Keratinocyte (primary cell): ENCODE measurements around the gene XPNPEP2. TPM values are rescaled to one million over a fixed set of nuclear protein-coding genes. Genes with fewer than 3 reads are reported as not detected.

Source experiments
- DNase-seq: peaks from one replicate; pipeline ENCODE4 v3.0.0-alpha.2; 2011; ENCODE audit warnings: low read depth, missing footprints, low spot score
- FAIRE-seq: peaks from 2 replicates; lab custom pipeline; 2011; peaks lifted over from hg19 to GRCh38; lab: Jason Lieb, UNC
- H2AFZ ChIP-seq: 2 replicates; pipeline ENCODE4 v1.6.0; 2012; ENCODE audit warnings: low read length, control low read depth, inconsistent platforms; ENCODE audit not compliant: control insufficient read depth
- H3K27ac ChIP-seq: 2 replicates; pipeline ENCODE4 v1.5.1; 2011; ENCODE audit warnings: low read length; ENCODE audit not compliant: control insufficient read depth, insufficient read depth
- H3K27me3 ChIP-seq: 3 replicates; pipeline ENCODE4 v1.6.0; 2011; ENCODE audit warnings: low read length; ENCODE audit not compliant: control insufficient read depth, insufficient read depth; ENCODE audit errors: extremely low read depth
- H3K36me3 ChIP-seq, 2 experiments: 2 replicates in 1 of 2; 3 replicates in 1 of 2; pipeline ENCODE4 v1.5.1; 2011; ENCODE audit warnings: low read length in 2 of 2, mild to moderate bottlenecking in 1 of 2; ENCODE audit not compliant: control insufficient read depth in 2 of 2, insufficient read depth in 2 of 2; ENCODE audit errors: extremely low read depth in 1 of 2
- H3K4me1 ChIP-seq: 3 replicates; pipeline ENCODE4 v1.5.1; 2011; ENCODE audit warnings: low read length; ENCODE audit not compliant: control insufficient read depth, insufficient read depth; ENCODE audit errors: extremely low read depth
- H3K4me2 ChIP-seq: 3 replicates; pipeline ENCODE4 v1.6.0; 2011; ENCODE audit warnings: low read depth, low read length; ENCODE audit not compliant: control insufficient read depth, insufficient read depth; ENCODE audit errors: extremely low read depth
- H3K4me3 ChIP-seq, 3 experiments: fragments of 200-600 bp in 1 of 3; sonication (generic) in 1 of 3; 2 replicates in 2 of 3; 3 replicates in 1 of 3; pipeline ENCODE4 v1.5.1; 2011 to 2016; ENCODE audit warnings: low read length in 3 of 3, mild to moderate bottlenecking in 3 of 3, control low read depth in 2 of 3, inconsistent platforms in 1 of 3, low read depth in 1 of 3, mixed read lengths in 1 of 3, mixed run types in 1 of 3, moderate library complexity in 1 of 3; ENCODE audit not compliant: control insufficient read depth in 2 of 3, insufficient read depth in 2 of 3; ENCODE audit errors: extremely low read depth in 1 of 3
- H3K79me2 ChIP-seq: 2 replicates; pipeline ENCODE4 v1.6.0; 2012; ENCODE audit warnings: low read length; ENCODE audit not compliant: control insufficient read depth, insufficient read depth
- H3K9ac ChIP-seq: 3 replicates; pipeline ENCODE4 v1.6.0; 2011; ENCODE audit warnings: low read length; ENCODE audit not compliant: control insufficient read depth, insufficient read depth; ENCODE audit errors: extremely low read depth
- H3K9me1 ChIP-seq: 3 replicates; pipeline ENCODE4 v1.6.0; 2011; ENCODE audit warnings: low read length; ENCODE audit not compliant: control insufficient read depth, insufficient read depth; ENCODE audit errors: extremely low read depth
- H3K9me3 ChIP-seq: 2 replicates; pipeline ENCODE4 v1.5.1; 2012; ENCODE audit warnings: low read depth, low read length; ENCODE audit not compliant: control insufficient read depth
- H4K20me1 ChIP-seq: 3 replicates; pipeline ENCODE4 v1.6.0; 2011; ENCODE audit warnings: low read length; ENCODE audit not compliant: control insufficient read depth, insufficient read depth; ENCODE audit errors: extremely low read depth
- EZH2 ChIP-seq: IDR thresholded peaks from one replicate; pipeline ENCODE4 v1.6.1; 2012; ENCODE audit warnings: inconsistent platforms, mild to moderate bottlenecking, low read length, moderate library complexity
- dilution Hi-C: fragments of 300-500 bp; cut with MboI; formaldehyde crosslinking; loops from one replicate; pipeline ENCODE4 v1.7.0; 2020; ENCODE audit warnings: low sequenced_read_pairs; ENCODE audit not compliant: extremely low pct_ligation_motif_present
- polyA plus RNA-seq, 5 experiments: library from polyadenylated mRNA; depleted of rRNA in 3 of 5; stranded (reverse) in 3 of 5; stranded (forward) in 1 of 5; unstranded in 1 of 5; fragments of >200 nt; gene quantifications; 1 replicate in 1 of 5; 2 replicates in 3 of 5; 3 replicates in 1 of 5; pipeline versions ENCODE4 v1.2.1 to v1.2.3, GENCODE V29; 2011 to 2012; ENCODE audit warnings: missing spikeins in 2 of 5, low read depth in 1 of 5, low replicate concordance in 1 of 5
- TF ChIP-seq, protein P1 (sequence below), 3 experiments: IDR thresholded peaks in 1 of 3; conservative IDR thresholded peaks in 1 of 3; optimal IDR thresholded peaks in 1 of 3; 2 replicates in 2 of 3; 3 replicates in 1 of 3; pipeline versions ENCODE3 to v1.5.1; 2011; ENCODE audit warnings: low read length in 3 of 3, mild to moderate bottlenecking in 3 of 3, moderate library complexity in 2 of 3, control low read depth in 1 of 3, inconsistent platforms in 1 of 3; ENCODE audit not compliant: insufficient read depth in 2 of 3; ENCODE audit errors: extremely low read depth in 1 of 3

The XPNPEP2 gene
- polyA plus RNA-seq, 1 donor (not counting 4 experiments of a cell fraction or from before 2014, with no cell fraction given) = not detected

DNA sequence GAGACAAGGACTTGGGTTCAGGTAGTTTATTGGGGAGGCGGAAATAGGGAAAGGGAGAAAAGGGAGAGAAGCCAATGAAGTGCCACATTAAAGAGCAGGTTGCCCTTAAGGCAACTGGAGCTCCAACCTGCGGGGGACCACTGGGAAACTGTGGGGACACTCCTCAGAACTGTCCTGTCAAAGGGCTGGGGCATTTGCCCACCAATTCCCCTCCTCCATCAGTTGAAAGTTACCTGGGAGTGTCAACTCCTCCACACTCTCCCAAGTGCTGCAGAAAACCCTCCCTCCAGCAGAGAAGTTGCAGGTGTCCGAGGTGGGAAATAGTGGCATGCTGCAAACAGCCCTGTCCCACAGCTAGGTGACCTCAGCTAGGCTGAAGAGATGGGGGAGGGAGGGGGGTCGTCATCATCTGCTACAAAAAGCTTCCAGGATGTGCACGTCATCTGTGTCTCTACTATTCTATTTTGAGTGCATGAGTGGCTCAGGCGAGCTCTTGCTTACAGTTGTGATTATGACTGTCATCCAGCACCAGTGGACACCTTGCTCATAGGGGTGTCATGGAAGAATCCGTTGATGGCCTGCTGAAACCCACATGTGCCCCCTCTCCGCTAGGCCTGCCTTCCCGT lies 41.5 kb upstream of the XPNPEP2 start:
- Histone ChIP-seq H4K20me1 (no peaks in the 10 kb centered on the region), H3K27me3 (no peaks in the 10 kb centered on the region), H3K4me3 (no peak overlapping the region), H3K9ac (no peak overlapping the region), H3K79me2 (no peaks in the 10 kb centered on the region), H3K27ac (no peak overlapping the region), H3K4me1 (no peaks in the 10 kb centered on the region), H2AFZ (no peak overlapping the region), H3K4me2 (no peak overlapping the region), H3K36me3 (no peaks in the 10 kb centered on the region), H3K9me1 (no peaks in the 10 kb centered on the region), H3K9me3 (no peaks in the 10 kb centered on the region)
- FAIRE-seq (no peak), DNase-seq (no peak)
- TF ChIP-seq, protein P1, sequence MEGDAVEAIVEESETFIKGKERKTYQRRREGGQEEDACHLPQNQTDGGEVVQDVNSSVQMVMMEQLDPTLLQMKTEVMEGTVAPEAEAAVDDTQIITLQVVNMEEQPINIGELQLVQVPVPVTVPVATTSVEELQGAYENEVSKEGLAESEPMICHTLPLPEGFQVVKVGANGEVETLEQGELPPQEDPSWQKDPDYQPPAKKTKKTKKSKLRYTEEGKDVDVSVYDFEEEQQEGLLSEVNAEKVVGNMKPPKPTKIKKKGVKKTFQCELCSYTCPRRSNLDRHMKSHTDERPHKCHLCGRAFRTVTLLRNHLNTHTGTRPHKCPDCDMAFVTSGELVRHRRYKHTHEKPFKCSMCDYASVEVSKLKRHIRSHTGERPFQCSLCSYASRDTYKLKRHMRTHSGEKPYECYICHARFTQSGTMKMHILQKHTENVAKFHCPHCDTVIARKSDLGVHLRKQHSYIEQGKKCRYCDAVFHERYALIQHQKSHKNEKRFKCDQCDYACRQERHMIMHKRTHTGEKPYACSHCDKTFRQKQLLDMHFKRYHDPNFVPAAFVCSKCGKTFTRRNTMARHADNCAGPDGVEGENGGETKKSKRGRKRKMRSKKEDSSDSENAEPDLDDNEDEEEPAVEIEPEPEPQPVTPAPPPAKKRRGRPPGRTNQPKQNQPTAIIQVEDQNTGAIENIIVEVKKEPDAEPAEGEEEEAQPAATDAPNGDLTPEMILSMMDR (optimal IDR thresholded peaks at IDR 0.05 in 1 of 3, IDR thresholded peaks at IDR 0.05 in 1 of 3, conservative IDR thresholded peaks at IDR 0.05 in 1 of 3; ENCODE audit: extremely low read depth in 1 of 3, insufficient read depth in 2 of 3, low read length in 3 of 3) = no peak
- TF ChIP-seq EZH2 = no peak
- dilution Hi-C loops = no loop called here

DNA sequence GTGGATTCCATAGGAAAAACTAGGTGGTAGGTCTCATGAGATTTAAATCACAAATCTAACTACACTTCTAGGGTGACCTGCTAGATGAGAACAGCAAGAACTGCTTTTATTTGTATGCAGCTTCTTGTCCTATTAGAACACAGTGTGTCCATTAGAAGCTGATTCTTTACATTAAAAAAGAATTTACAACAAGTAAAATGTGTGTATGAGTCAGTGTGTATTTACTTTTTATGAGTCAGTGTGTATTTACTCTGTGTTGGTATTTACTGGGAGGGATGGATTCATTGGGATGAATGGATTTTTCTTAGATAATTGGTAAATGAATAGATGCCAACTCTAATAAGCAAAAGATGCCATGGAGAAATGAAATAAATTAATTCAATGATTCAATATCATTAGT lies 40.6 kb upstream of the XPNPEP2 start:
- TF ChIP-seq, protein P1 (optimal IDR thresholded peaks at IDR 0.05 in 1 of 3, IDR thresholded peaks at IDR 0.05 in 1 of 3, conservative IDR thresholded peaks at IDR 0.05 in 1 of 3; ENCODE audit: extremely low read depth in 1 of 3, insufficient read depth in 2 of 3, low read length in 3 of 3) = no peak
- TF ChIP-seq EZH2 = no peak
- H3K4me2 ChIP-seq = no peak overlapping the region
- no peak overlapping the region for H3K27ac ChIP-seq
- no peaks in the 10 kb centered on the region for H3K4me1 ChIP-seq
- no peak overlapping the region for H2AFZ ChIP-seq
- no peaks in the 10 kb centered on the region for H3K79me2 ChIP-seq
- H3K27me3 ChIP-seq = no peaks in the 10 kb centered on the region
- DNase-seq (no peak), FAIRE-seq (no peak)
- H3K9me1 ChIP-seq = no peaks in the 10 kb centered on the region
- H3K9ac ChIP-seq = no peak overlapping the region
- H4K20me1 ChIP-seq = no peaks in the 10 kb centered on the region
- dilution Hi-C loops = no loop called here
- H3K36me3 ChIP-seq = no peaks in the 10 kb centered on the region
- H3K4me3 ChIP-seq = no peak overlapping the region
- no peaks in the 10 kb centered on the region for H3K9me3 ChIP-seq
